Chondrocyte (in vitro differentiated cells): ENCODE measurements around the gene OLA1. TPM values are rescaled to one million over a fixed set of nuclear protein-coding genes. Genes with fewer than 3 reads are reported as not detected.

Source experiments
- DNase-seq: peaks from one replicate; pipeline ENCODE4 v3.0.0; 2021; ENCODE audit warnings: mixed read lengths, low spot score
- H3K27ac Mint-ChIP-seq: one replicate; pipeline ENCODE4 v1.8.0; 2021; ENCODE audit warnings: mild to moderate bottlenecking, moderate library complexity, mixed read lengths; ENCODE audit not compliant: unreplicated experiment
- H3K27me3 Mint-ChIP-seq: 2 replicates; pipeline ENCODE4 v1.8.0; 2021; ENCODE audit warnings: low read depth, mixed read lengths
- H3K36me3 Mint-ChIP-seq: 2 replicates; pipeline ENCODE4 v1.8.0; 2021; ENCODE audit warnings: low read depth, mixed read lengths
- H3K4me1 Mint-ChIP-seq: 2 replicates; pipeline ENCODE4 v1.8.0; 2021; ENCODE audit warnings: low read depth, mild to moderate bottlenecking, mixed read lengths
- H3K4me3 Mint-ChIP-seq: one replicate; pipeline ENCODE4 v1.8.0; 2021; ENCODE audit warnings: mild to moderate bottlenecking, moderate library complexity, mixed read lengths; ENCODE audit not compliant: unreplicated experiment
- H3K9me3 Mint-ChIP-seq: 2 replicates; pipeline ENCODE4 v1.8.0; 2021; ENCODE audit warnings: low read depth, mixed read lengths
- total RNA-seq: library from RNA; stranded (reverse); gene quantifications from 3 replicates; pipeline ENCODE4 v1.2.1, GENCODE V29; 2021
- TF ChIP-seq, protein P1 (sequence below): fragments of 200-600 bp; sonication (generic); IDR thresholded peaks from 2 replicates; pipeline ENCODE4 v1.5.0; 2021; ENCODE audit warnings: antibody characterized with exemption, mild to moderate bottlenecking, moderate library complexity

Gene OLA1
- total RNA-seq, 1 donor from 2014 or later, result 77.5 TPM

DNA sequence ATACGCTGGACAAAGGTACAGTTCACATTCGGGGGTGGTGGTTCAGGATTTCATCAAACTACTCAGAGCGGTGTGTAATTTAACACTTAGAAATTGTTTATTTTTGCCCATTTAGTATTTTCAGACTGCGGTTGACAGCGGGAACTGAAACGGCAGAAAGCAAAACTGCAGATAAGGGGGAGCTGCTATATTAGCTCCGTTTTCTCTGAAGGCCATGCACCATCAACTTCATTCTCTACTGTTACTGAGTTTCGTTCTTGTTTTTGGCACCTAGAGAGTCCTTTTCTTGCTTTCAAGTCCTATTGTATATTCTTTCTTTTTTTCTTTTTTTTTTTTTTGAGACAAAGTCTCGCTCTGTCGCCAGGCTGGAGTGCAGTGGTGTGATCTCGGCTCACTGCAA, 161.6 kb downstream of the OLA1 start:
- no peaks in the 10 kb centered on the region for H3K36me3 Mint-ChIP-seq
- H3K4me3 Mint-ChIP-seq, result no peak overlapping the region
- DNase-seq, result no peak
- H3K9me3 Mint-ChIP-seq, result no peaks in the 10 kb centered on the region
- H3K27me3 Mint-ChIP-seq, result no peaks in the 10 kb centered on the region
- peaks cover 3% of the 10 kb centered on the region for H3K4me1 Mint-ChIP-seq
- TF ChIP-seq, protein P1, sequence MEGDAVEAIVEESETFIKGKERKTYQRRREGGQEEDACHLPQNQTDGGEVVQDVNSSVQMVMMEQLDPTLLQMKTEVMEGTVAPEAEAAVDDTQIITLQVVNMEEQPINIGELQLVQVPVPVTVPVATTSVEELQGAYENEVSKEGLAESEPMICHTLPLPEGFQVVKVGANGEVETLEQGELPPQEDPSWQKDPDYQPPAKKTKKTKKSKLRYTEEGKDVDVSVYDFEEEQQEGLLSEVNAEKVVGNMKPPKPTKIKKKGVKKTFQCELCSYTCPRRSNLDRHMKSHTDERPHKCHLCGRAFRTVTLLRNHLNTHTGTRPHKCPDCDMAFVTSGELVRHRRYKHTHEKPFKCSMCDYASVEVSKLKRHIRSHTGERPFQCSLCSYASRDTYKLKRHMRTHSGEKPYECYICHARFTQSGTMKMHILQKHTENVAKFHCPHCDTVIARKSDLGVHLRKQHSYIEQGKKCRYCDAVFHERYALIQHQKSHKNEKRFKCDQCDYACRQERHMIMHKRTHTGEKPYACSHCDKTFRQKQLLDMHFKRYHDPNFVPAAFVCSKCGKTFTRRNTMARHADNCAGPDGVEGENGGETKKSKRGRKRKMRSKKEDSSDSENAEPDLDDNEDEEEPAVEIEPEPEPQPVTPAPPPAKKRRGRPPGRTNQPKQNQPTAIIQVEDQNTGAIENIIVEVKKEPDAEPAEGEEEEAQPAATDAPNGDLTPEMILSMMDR, result no peak
- H3K27ac Mint-ChIP-seq, result no peak overlapping the region

DNA sequence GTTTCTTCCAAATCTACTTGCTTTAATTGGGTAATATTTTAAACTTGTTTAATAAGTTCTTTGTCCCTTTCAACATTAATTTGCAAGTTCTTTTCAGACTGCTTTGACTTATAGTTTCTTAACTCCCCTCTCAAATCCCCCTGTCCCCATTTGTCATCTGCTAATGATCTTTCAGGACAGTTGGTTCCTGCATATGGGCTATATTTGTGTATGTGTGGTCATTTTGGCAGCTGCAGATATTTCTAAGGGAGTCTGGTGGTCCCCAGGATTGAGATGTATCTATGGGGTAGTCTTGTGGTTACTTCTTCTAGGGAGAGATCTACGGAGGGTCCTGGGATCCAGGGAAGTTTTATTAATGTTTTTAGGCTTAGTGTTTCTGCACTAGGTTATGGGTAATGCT, 162.6 kb downstream of the OLA1 start:
- TF ChIP-seq, protein P1, result no peak
- Mint-ChIP-seq H3K27ac (no peak overlapping the region), H3K27me3 (no peaks in the 10 kb centered on the region), H3K36me3 (no peaks in the 10 kb centered on the region), H3K9me3 (no peaks in the 10 kb centered on the region), H3K4me1 (peaks cover 3% of the 10 kb centered on the region), H3K4me3 (no peak overlapping the region)
- no peak for DNase-seq

DNA sequence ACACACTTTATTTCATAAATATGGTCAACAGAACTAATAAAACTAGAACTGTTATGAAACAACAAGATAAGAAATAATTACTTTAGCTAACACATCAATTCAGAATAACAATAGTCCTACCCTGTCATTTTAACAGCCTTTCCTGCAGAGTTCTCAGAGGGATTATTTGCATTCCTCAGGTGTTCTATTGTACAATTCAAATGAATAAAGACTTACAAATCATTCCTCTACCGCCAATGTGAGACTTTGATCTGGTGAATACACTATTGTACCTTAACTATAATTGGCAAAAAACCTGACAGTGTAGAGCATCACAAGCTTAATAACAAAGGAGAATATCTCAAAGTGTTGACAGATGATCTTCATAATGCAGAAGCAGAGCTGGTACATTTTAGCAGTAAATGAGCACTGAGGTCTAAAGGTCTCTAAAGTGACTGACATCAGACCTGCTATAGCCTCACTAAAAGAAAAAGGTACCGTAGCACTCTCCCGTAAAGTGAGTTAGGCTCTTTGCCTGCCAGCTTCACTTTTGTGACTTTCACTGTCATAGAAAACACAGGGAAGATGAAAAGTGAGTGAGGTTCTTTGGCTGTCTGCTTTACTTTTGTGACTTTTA, 164.4 kb downstream of the OLA1 start:
- Mint-ChIP-seq H3K4me1 (peaks cover 3% of the 10 kb centered on the region), H3K27ac (no peak overlapping the region), H3K36me3 (no peaks in the 10 kb centered on the region), H3K9me3 (no peaks in the 10 kb centered on the region), H3K27me3 (no peaks in the 10 kb centered on the region), H3K4me3 (no peak overlapping the region)
- no peak for DNase-seq
- TF ChIP-seq, protein P1, result no peak

DNA sequence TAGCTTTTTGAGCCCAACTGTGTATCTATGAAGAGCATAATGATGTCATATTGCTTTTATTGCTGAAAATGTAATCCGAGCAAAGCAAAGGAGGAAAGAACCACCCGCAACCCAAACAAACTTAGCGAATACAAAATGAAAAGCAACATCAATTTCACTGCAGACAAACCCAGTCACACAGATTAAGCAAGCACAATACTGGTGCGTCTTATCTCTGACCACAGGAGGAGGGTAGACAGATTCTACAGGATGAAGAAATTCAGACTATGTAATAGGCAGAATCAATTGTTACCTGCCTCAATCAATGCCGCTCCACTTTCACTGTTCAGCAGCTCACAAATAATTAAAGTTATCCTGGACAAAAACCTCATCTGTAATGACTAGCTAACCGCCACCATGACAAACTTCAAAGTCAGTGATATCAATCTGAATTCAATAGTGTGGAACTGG, 167.6 kb downstream of the OLA1 start:
- H3K4me1 Mint-ChIP-seq, result peaks cover 3% of the 10 kb centered on the region
- TF ChIP-seq, protein P1, result no peak
- H3K9me3 Mint-ChIP-seq, result no peaks in the 10 kb centered on the region
- H3K27me3 Mint-ChIP-seq, result no peaks in the 10 kb centered on the region
- no peak for DNase-seq
- H3K36me3 Mint-ChIP-seq, result peaks cover 1% of the 10 kb centered on the region
- no peak overlapping the region for H3K27ac Mint-ChIP-seq
- no peak overlapping the region for H3K4me3 Mint-ChIP-seq

DNA sequence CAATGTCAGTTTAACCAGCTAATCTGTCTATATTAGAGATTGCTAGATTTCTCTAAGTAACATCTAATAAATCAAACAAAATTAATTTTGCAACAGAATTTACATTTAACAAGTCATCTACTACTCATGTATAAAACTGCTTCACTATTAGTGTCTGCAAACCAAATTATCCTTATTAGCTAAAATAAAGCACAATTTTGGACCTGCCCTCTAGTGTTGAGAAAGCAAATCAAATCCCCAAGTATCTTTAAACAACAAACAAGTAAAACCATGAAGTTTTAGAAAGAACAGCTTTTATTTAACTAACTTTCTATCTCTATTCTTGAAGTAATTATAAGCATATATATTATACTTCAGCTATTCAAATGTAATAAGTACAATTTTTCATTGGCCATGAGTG, 170.1 kb downstream of the OLA1 start:
- Mint-ChIP-seq H3K9me3 (no peaks in the 10 kb centered on the region), H3K27ac (no peak overlapping the region), H3K4me1 (peaks cover 3% of the 10 kb centered on the region), H3K27me3 (no peaks in the 10 kb centered on the region), H3K36me3 (peaks cover 8% of the 10 kb centered on the region), H3K4me3 (no peak overlapping the region)
- TF ChIP-seq, protein P1, result peak; percentile 81
- no peak for DNase-seq
